HepG2 (cell line): ENCODE measurements around the gene FAM20C. TPM values are rescaled to one million over a fixed set of nuclear protein-coding genes. Genes with fewer than 3 reads are reported as not detected.

ENCODE experiments used
- ATAC-seq: fragments of 200-7000 bp; cut with Tn5 transposase; 3 replicates; pipeline ENCODE4 v1.9.1; 2020; ENCODE audit warnings: mild to moderate bottlenecking, moderate library complexity
- BruUV-seq: library from RNA; stranded (reverse); fragments of 400-500 nt; replicated peaks from 2 replicates; lab custom pipeline; 2021; lab: Mats Ljungman, UMichigan
- CTCF ChIA-PET: fragments of 300-600 bp; formaldehyde crosslinking; extraction: SDS; loops from one replicate; lab custom pipeline; 2021; ENCODE audit warnings: low total read pairs, inconsistent platforms, low intra/inter-chr PET ratio; lab: Yijun Ruan, JAX
- POLR2A ChIA-PET: fragments of 350-600 bp; sonication (Branson Sonifier 250); formaldehyde crosslinking; loops from one replicate; lab custom pipeline; 2020; ENCODE audit warnings: antibody characterized with exemption, inconsistent platforms; lab: Yijun Ruan, JAX
- DNase-seq: peaks from one replicate; pipeline ENCODE4 v3.0.0-alpha.2; 2015; ENCODE audit warnings: low spot score
- FAIRE-seq: peaks from 3 replicates; lab custom pipeline; 2011; peaks lifted over from hg19 to GRCh38; lab: Jason Lieb, UNC
- H2AFZ ChIP-seq: one replicate; pipeline ENCODE4 v1.6.1; 2011; ENCODE audit warnings: low read length, inconsistent platforms
- H3K27ac ChIP-seq: fragments of 300-600 bp; 3 replicates; pipeline ENCODE4 v1.8.0; 2011; ENCODE audit warnings: mixed run types, mild to moderate bottlenecking, mixed read lengths, low read length, inconsistent platforms; ENCODE audit not compliant: insufficient read depth; ENCODE audit errors: extremely low read length
- H3K27me3 ChIP-seq, 2 experiments: fragments of 200-600 bp in 1 of 2; 2 replicates in 1 of 2; 3 replicates in 1 of 2; pipeline versions ENCODE4 v1.6.0 to v1.8.0; 2011; ENCODE audit warnings: low read length in 2 of 2, mild to moderate bottlenecking in 2 of 2, moderate library complexity in 2 of 2, inconsistent platforms in 1 of 2; ENCODE audit not compliant: insufficient read depth in 2 of 2, control insufficient read depth in 1 of 2
- H3K36me3 ChIP-seq, 2 experiments: fragments of 200-600 bp in 1 of 2; replicated peaks in 1 of 2; 2 replicates in 1 of 2; 3 replicates in 1 of 2; pipeline versions ENCODE4 v1.5.1 to v1.8.0; 2011; ENCODE audit warnings: low read length in 2 of 2, inconsistent platforms in 1 of 2; ENCODE audit not compliant: insufficient read depth in 2 of 2, control insufficient read depth in 1 of 2
- H3K4me1 ChIP-seq: 2 replicates; pipeline ENCODE4 v1.5.1; 2012; ENCODE audit warnings: low read length, inconsistent platforms; ENCODE audit not compliant: insufficient read depth
- H3K4me2 ChIP-seq: 2 replicates; pipeline ENCODE4 v1.6.0; 2011; ENCODE audit warnings: low read depth, low read length, inconsistent platforms
- H3K4me3 ChIP-seq, 3 experiments: fragments of 200-600 bp in 1 of 3; sonication (generic), shearing (Covaris generic) in 1 of 3; replicated peaks in 1 of 3; 2 replicates each; pipeline ENCODE4 v1.5.1; 2011 to 2016; ENCODE audit warnings: low read length in 3 of 3, inconsistent platforms in 2 of 3, low read depth in 2 of 3, mild to moderate bottlenecking in 2 of 3, control low read depth in 1 of 3, mixed read lengths in 1 of 3; ENCODE audit not compliant: insufficient read depth in 1 of 3
- H3K79me2 ChIP-seq: one replicate; pipeline ENCODE4 v1.6.1; 2011; ENCODE audit warnings: low read length, inconsistent platforms; ENCODE audit not compliant: insufficient read depth
- H3K9ac ChIP-seq: 2 replicates; pipeline ENCODE4 v1.6.0; 2011; ENCODE audit warnings: mild to moderate bottlenecking, low read depth, low read length, inconsistent platforms; ENCODE audit not compliant: insufficient read depth
- H3K9me3 ChIP-seq: 2 replicates; pipeline ENCODE4 v1.5.1; 2012; ENCODE audit warnings: mild to moderate bottlenecking, low read length
- H4K20me1 ChIP-seq: 2 replicates; pipeline ENCODE4 v1.6.0; 2011; ENCODE audit warnings: inconsistent platforms, mild to moderate bottlenecking, low read length, moderate library complexity; ENCODE audit not compliant: insufficient read depth
- ARID4A ChIP-seq: sonication (generic); formaldehyde crosslinking; IDR thresholded peaks from 2 replicates; pipeline ENCODE4 v1.5.0; 2020; ENCODE audit warnings: mild to moderate bottlenecking, missing genetic modification reagents, borderline replicate concordance
- SAP130 ChIP-seq: IDR thresholded peaks from 2 replicates; pipeline ENCODE4 v1.6.1; 2016; ENCODE audit warnings: low read depth
- TCF7 ChIP-seq: sonication (generic); IDR thresholded peaks from 2 replicates; pipeline ENCODE4 v1.6.1; 2016; ENCODE audit warnings: antibody characterized with exemption, low read depth
- ZNF292 ChIP-seq: sonication (generic); formaldehyde crosslinking; IDR thresholded peaks from 2 replicates; pipeline ENCODE4 v1.8.1; 2022; ENCODE audit warnings: mild to moderate bottlenecking, low read depth, missing genetic modification reagents, borderline replicate concordance
- ZNF646 ChIP-seq: sonication (generic); formaldehyde crosslinking; IDR thresholded peaks from 2 replicates; pipeline ENCODE4 v1.9.0; 2021; ENCODE audit warnings: mild to moderate bottlenecking, missing genetic modification reagents
- WGBS: methylation state at CpG from one replicate; pipeline ENCODE4 v1.1.6; 2017; ENCODE audit warnings: low lambda C conversion rate; 5-methylcytosine and 5-hydroxymethylcytosine counted together
- in situ Hi-C: cut with HindIII; loops from 2 replicates; pipeline ENCODE4 v1.10.0; 2017; ENCODE audit warnings: low pct_unique_long_range_greater_than_20kb; ENCODE audit not compliant: extremely low pct_ligation_motif_present
- intact Hi-C: fragments of 100-400 bp; cut with micrococcal nuclease; formaldehyde crosslinking; loops from one replicate; pipeline ENCODE4 v1.10.0; 2022; ENCODE audit not compliant: unreplicated experiment
- polyA plus RNA-seq, 8 experiments: library from polyadenylated mRNA; depleted of rRNA in 3 of 8; stranded (reverse) in 7 of 8; unstranded in 1 of 8; fragments of >200 nt; fragmentation: Illumina TruSeq in 4 of 8; extraction: Trizol in 4 of 8; gene quantifications; 2 replicates each; pipeline versions ENCODE4 v1.2.1 to v1.2.3, GENCODE V29; 2011 to 2016; ENCODE audit warnings: low read depth in 4 of 8, missing spikeins in 1 of 8, mixed read lengths in 1 of 8; ENCODE audit not compliant: insufficient read depth in 1 of 8
- total RNA-seq, 5 experiments: library from RNA; depleted of rRNA; stranded (reverse); fragments of >200 nt; fragmentation: Illumina TruSeq; extraction: Trizol; gene quantifications; 2 replicates each; pipeline ENCODE4 v1.2.3, GENCODE V29; 2016; ENCODE audit warnings: low read depth in 1 of 5
- TF ChIP-seq, protein P1 (sequence below): fragments of 450-650 bp; IDR thresholded peaks from 2 replicates; pipeline ENCODE4 v1.6.1; 2017; ENCODE audit warnings: mild to moderate bottlenecking
- TF ChIP-seq, protein P2 (sequence below): sonication (generic); formaldehyde crosslinking; IDR thresholded peaks from 2 replicates; pipeline ENCODE4 v1.5.1; 2020; ENCODE audit warnings: missing genetic modification reagents, mild to moderate bottlenecking, borderline replicate concordance

The FAM20C gene
- total and polyA plus RNA-seq, 2 of the 13 experiments (the other 11 are each of a cell fraction or from before 2014, with no cell fraction given) = 11.9 to 19.9 TPM

DNA sequence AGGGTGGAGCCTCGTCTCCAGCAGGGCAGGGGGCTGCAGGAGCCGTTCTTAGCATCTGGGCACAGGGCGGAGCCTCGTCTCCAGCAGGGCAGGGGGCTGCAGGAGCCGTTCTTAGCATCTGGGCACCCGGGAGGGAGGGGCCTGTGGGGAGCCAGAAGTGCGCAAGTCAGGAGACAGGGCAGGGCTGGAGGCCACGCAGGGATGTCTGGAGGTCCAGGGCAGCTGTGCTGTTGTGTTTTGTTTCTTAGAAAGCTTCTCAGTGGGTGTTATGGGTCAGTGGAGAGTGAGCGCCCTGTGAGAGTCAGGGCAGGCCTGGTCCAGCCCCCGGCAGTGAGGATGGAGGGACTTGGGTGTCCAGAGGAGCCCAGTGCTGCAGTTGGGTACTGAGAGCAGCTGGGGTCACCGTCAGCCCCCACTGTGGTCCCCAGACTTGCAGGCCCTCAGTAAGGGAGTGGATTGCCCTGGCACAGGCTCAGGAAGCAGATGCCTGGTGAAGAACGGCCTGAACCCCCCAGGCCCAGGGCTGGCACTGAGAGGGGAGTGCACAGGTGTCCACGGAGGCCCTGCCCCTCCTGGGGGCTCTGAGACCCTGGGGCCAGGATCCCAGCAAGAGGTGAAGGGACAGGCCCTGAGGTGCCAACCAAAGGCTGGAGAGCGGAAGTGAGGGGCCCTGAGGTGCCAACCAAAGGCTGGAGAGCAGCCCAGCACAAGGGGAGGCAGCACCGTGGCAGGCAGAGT lies 29.8 kb downstream of the FAM20C start:
- no peak overlapping the region for H3K4me3 ChIP-seq
- H3K4me2 ChIP-seq = no peak overlapping the region
- intact Hi-C loops (no loop called here), in situ Hi-C loops (no loop called here)
- H3K27ac ChIP-seq = no peak overlapping the region
- H3K36me3 ChIP-seq = peaks cover 2 to 10% of the 10 kb centered on the region in 2 experiments; a peak in 3 of 5 replicates
- H3K27me3 ChIP-seq = no peaks in the 10 kb centered on the region
- no peaks in the 10 kb centered on the region for H3K79me2 ChIP-seq
- ATAC-seq (no peak), DNase-seq (no peak), FAIRE-seq (no peak)
- BruUV-seq = no TSS peak
- H3K9me3 ChIP-seq = no peaks in the 10 kb centered on the region
- CTCF ChIA-PET = no interaction called here
- no peak overlapping the region for H2AFZ ChIP-seq
- POLR2A ChIA-PET = no interaction called here
- no peaks in the 10 kb centered on the region for H4K20me1 ChIP-seq
- H3K4me1 ChIP-seq = peaks cover 35% of the 10 kb centered on the region
- WGBS = 93% methylated on average over 6 of the region's 15 CpGs
- no peak overlapping the region for H3K9ac ChIP-seq
- TF ChIP-seq SAP130 (CRISPR knock-in tag) = no peak
- TF ChIP-seq, protein P1, sequence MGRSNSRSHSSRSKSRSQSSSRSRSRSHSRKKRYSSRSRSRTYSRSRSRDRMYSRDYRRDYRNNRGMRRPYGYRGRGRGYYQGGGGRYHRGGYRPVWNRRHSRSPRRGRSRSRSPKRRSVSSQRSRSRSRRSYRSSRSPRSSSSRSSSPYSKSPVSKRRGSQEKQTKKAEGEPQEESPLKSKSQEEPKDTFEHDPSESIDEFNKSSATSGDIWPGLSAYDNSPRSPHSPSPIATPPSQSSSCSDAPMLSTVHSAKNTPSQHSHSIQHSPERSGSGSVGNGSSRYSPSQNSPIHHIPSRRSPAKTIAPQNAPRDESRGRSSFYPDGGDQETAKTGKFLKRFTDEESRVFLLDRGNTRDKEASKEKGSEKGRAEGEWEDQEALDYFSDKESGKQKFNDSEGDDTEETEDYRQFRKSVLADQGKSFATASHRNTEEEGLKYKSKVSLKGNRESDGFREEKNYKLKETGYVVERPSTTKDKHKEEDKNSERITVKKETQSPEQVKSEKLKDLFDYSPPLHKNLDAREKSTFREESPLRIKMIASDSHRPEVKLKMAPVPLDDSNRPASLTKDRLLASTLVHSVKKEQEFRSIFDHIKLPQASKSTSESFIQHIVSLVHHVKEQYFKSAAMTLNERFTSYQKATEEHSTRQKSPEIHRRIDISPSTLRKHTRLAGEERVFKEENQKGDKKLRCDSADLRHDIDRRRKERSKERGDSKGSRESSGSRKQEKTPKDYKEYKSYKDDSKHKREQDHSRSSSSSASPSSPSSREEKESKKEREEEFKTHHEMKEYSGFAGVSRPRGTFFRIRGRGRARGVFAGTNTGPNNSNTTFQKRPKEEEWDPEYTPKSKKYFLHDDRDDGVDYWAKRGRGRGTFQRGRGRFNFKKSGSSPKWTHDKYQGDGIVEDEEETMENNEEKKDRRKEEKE = no peak
- no peak for TF ChIP-seq TCF7
- TF ChIP-seq ZNF646 (CRISPR knock-in tag) = no peak
- no peak for TF ChIP-seq ARID4A (CRISPR knock-in tag)
- TF ChIP-seq ZNF292 (CRISPR knock-in tag) = no peak
- TF ChIP-seq, protein P2, sequence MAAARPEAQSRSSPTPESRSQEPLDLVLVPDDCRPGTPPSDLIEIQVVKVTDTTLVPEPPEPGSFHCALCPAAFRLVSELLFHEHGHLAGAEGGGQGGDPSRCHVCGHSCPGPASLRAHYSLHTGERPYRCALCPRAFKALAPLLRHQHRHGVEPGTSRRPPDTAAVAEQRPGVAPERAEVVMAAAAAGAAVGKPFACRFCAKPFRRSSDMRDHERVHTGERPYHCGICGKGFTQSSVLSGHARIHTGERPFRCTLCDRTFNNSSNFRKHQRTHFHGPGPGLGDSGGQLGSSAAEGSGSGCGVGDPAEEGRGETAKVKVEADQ (CRISPR knock-in tag) = no peak
